Gastrocnemius medialis (tissue), 4 donors: ENCODE data around the gene TAF11L2. TPM values are rescaled to one million over a fixed set of nuclear protein-coding genes. Genes with fewer than 3 reads are reported as not detected.
"Not testable (repeated sequence)": the region's sequence is repeated elsewhere in the genome, so short reads cannot be mapped to it uniquely, and the experiment has no call there.

Experiments used
- ATAC-seq, 2 donors: fragments of 150-250 bp; one replicate each; pipeline ENCODE4 v1.9.1; 2016
- DNase-seq, 2 donors: peaks; one replicate each; pipeline ENCODE4 v3.0.0-alpha.2; 2019
- H3K27ac ChIP-seq, 4 donors: fragments of 200-600 bp; sonication (generic); 1 replicate in 1 of 4; 2 replicates in 3 of 4; pipeline ENCODE4 v1.5.1; 2016 to 2018; ENCODE audit warnings: mild to moderate bottlenecking in 2 of 4, moderate library complexity in 1 of 4
- H3K27me3 ChIP-seq, 3 donors: fragments of 200-600 bp; sonication (generic) in 2 of 3; 1 replicate in 1 of 3; 2 replicates in 2 of 3; pipeline versions ENCODE4 v1.5.1 to v1.6.0; 2016 to 2019; ENCODE audit warnings: mild to moderate bottlenecking in 1 of 3, moderate library complexity in 1 of 3
- H3K36me3 ChIP-seq, 2 donors: fragments of 200-600 bp; sonication (generic) in 1 of 2; one replicate each; pipeline ENCODE4 v1.5.1; 2017 to 2018
- H3K4me1 ChIP-seq, 2 donors: fragments of 200-600 bp; sonication (generic) in 1 of 2; one replicate each; pipeline ENCODE4 v1.5.1; 2016 to 2017; ENCODE audit warnings: mild to moderate bottlenecking in 2 of 2
- H3K4me3 ChIP-seq, 4 donors: fragments of 200-600 bp; sonication (generic) in 3 of 4; 1 replicate in 1 of 4; 2 replicates in 3 of 4; pipeline ENCODE4 v1.5.1; 2016 to 2019; ENCODE audit warnings: mild to moderate bottlenecking in 2 of 4
- H3K9me3 ChIP-seq, 3 donors: fragments of 200-600 bp; sonication (generic) in 2 of 3; 1 replicate in 1 of 3; 2 replicates in 2 of 3; pipeline ENCODE4 v1.5.1; 2016 to 2019
- POLR2A ChIP-seq, 2 donors: fragments of 450-650 bp; IDR thresholded peaks; one replicate each; pipeline ENCODE4 v1.6.1; 2017; ENCODE audit warnings: antibody characterized with exemption in 2 of 2, mild to moderate bottlenecking in 2 of 2, moderate library complexity in 2 of 2
- in situ Hi-C, 4 donors: fragments of 200-750 bp; cut with MboI; loops; one replicate each; pipeline versions ENCODE4 v1.15.0 to v1.8.0; 2017; ENCODE audit warnings: low sequenced_read_pairs in 4 of 4
- intact Hi-C: fragments of 100-400 bp; cut with DNase I; formaldehyde crosslinking; loops from one replicate; pipeline ENCODE4 v1.15.1; 2023; ENCODE audit warnings: low total_unique reads
- total RNA-seq, 4 donors: library from RNA; depleted of rRNA; stranded (reverse); fragments of >200 nt; gene quantifications; one replicate each; pipeline versions ENCODE4 v1.1.0 to v1.2.3, GENCODE V29; 2016
- TF ChIP-seq, protein P1 (sequence below), 5 experiments: fragments of 450-650 bp in 3 of 5; fragments of 200-600 bp in 2 of 5; sonication (generic) in 2 of 5; IDR thresholded peaks in 4 of 5; conservative IDR thresholded peaks in 1 of 5; 1 replicate in 4 of 5; 2 replicates in 1 of 5; pipeline ENCODE4 v1.5.1; 2016 to 2019; ENCODE audit warnings: antibody characterized with exemption in 5 of 5, mild to moderate bottlenecking in 3 of 5, moderate library complexity in 3 of 5

Gene TAF11L2
- total RNA-seq, 4 donors from 2014 or later, result not detected

DNA sequence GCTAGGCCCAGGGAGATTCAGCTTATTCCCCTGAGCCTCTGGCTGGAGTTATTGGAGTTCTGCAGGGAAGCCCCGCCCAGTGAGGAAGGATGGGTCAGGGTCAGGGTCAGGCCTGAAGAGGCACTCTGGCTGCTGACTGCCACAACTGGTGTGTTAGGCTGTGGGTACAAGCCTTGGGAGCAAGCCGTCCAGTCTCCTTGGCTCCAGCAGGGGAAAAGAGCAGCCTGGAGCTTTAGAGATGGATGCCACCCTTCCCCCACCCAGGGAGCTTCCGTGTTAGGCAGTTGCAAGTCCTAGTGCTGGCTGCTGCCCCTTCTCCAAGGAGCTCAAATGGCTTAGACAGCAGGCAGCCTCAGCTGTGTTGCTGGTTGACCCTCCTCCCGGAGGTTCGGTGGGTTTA, 34.4 kb upstream of the TAF11L2 start:
- H3K9me3 ChIP-seq, result no peaks in the 10 kb centered on the region
- intact Hi-C loops, result no loop called here
- H3K27me3 ChIP-seq, result no peaks in the 10 kb centered on the region
- TF ChIP-seq, protein P1, sequence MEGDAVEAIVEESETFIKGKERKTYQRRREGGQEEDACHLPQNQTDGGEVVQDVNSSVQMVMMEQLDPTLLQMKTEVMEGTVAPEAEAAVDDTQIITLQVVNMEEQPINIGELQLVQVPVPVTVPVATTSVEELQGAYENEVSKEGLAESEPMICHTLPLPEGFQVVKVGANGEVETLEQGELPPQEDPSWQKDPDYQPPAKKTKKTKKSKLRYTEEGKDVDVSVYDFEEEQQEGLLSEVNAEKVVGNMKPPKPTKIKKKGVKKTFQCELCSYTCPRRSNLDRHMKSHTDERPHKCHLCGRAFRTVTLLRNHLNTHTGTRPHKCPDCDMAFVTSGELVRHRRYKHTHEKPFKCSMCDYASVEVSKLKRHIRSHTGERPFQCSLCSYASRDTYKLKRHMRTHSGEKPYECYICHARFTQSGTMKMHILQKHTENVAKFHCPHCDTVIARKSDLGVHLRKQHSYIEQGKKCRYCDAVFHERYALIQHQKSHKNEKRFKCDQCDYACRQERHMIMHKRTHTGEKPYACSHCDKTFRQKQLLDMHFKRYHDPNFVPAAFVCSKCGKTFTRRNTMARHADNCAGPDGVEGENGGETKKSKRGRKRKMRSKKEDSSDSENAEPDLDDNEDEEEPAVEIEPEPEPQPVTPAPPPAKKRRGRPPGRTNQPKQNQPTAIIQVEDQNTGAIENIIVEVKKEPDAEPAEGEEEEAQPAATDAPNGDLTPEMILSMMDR (IDR thresholded peaks at IDR 0.05 in 4 of 5, conservative IDR thresholded peaks at IDR 0.05 in 1 of 5), result no peak
- no peak for TF ChIP-seq POLR2A (IDR thresholded peaks at IDR 0.05)
- DNase-seq (no peak), ATAC-seq (no peak)
- in situ Hi-C loops, result no loop called here
- H3K27ac ChIP-seq, result no peak overlapping the region
- H3K4me3 ChIP-seq, result no peak overlapping the region
- no peaks in the 10 kb centered on the region for H3K36me3 ChIP-seq
- no peaks in the 10 kb centered on the region for H3K4me1 ChIP-seq

DNA sequence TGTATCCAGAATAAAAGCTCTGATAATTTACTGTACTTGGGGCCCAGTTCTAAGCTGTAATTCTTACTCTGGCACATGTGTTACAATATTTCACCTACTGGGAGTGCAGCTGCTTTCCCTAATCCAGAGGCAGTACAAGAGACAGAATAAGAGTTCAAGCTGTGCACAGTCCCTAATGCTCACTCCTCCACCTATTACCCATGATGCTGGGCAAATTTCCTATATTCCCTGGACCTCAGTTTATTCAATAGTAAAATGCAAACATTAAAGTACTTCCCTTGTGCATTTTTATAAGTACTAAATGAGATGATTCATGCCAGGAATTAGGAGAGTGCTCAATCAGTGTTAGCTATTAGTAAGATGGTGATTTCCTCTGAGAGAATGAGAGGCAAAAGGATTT, 28.0 kb upstream of the TAF11L2 start:
- in situ Hi-C loops, result no loop called here
- Histone ChIP-seq H3K9me3 (no peaks in the 10 kb centered on the region), H3K27ac (no peak overlapping the region), H3K4me1 (no peaks in the 10 kb centered on the region), H3K27me3 (no peaks in the 10 kb centered on the region), H3K36me3 (no peaks in the 10 kb centered on the region), H3K4me3 (no peak overlapping the region)
- no peak for DNase-seq
- TF ChIP-seq POLR2A (IDR thresholded peaks at IDR 0.05), result no peak
- TF ChIP-seq, protein P1 (IDR thresholded peaks at IDR 0.05 in 4 of 5, conservative IDR thresholded peaks at IDR 0.05 in 1 of 5), result no peak
- intact Hi-C loops, result no loop called here
- no peak for ATAC-seq

DNA sequence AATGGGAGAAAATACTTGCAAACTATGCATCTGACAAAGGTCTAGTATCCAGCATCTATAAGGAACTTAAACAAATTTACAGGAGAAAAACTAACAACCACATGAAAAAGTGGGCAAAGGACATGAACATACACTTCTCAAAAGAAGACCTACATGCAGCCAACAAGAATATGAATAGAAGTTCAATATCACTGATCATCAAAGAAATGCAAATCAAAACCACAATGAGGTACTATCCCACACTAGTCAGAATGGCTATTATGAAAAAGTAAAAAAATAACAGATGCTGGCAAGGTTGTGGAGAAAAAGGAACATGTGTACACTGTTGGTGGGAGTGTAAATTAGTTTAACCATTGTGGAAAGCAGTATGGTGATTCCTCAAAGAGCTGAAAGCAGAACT, 23.0 kb upstream of the TAF11L2 start:
- H3K4me3 ChIP-seq, H3K36me3 ChIP-seq, in situ Hi-C loops, H3K27ac ChIP-seq, ATAC-seq, H3K27me3 ChIP-seq, intact Hi-C loops, H3K9me3 ChIP-seq, H3K4me1 ChIP-seq, DNase-seq: not testable (repeated sequence)

DNA sequence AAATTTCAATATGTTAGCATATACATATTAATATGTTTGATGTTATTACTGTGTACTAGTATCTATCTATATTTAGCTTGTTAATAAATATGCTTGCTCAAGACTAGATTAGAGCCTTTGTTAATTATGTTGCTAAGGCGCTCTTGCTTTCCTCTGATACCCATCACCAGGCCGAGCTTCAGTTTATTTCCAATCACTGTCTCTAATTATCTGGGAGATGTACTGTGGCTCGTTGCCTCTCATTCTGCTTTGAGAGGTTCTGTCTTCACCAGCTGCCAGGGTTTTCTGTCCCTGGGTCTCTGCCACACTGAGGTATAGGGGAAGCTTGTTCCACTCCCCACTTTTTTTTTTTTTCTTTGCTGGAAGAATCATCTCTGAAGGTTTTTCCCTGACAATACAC, 21.0 kb upstream of the TAF11L2 start:
- DNase-seq, result no peak
- Histone ChIP-seq H3K27ac (no peak overlapping the region), H3K27me3 (no peaks in the 10 kb centered on the region), H3K4me3 (no peak overlapping the region), H3K36me3 (no peaks in the 10 kb centered on the region), H3K4me1 (no peaks in the 10 kb centered on the region), H3K9me3 (no peaks in the 10 kb centered on the region)
- intact Hi-C loops, result no loop called here
- in situ Hi-C loops, result no loop called here
- ATAC-seq, result no peak
- no peak for TF ChIP-seq POLR2A (IDR thresholded peaks at IDR 0.05)
- TF ChIP-seq, protein P1 (IDR thresholded peaks at IDR 0.05 in 4 of 5, conservative IDR thresholded peaks at IDR 0.05 in 1 of 5), result no peak

DNA sequence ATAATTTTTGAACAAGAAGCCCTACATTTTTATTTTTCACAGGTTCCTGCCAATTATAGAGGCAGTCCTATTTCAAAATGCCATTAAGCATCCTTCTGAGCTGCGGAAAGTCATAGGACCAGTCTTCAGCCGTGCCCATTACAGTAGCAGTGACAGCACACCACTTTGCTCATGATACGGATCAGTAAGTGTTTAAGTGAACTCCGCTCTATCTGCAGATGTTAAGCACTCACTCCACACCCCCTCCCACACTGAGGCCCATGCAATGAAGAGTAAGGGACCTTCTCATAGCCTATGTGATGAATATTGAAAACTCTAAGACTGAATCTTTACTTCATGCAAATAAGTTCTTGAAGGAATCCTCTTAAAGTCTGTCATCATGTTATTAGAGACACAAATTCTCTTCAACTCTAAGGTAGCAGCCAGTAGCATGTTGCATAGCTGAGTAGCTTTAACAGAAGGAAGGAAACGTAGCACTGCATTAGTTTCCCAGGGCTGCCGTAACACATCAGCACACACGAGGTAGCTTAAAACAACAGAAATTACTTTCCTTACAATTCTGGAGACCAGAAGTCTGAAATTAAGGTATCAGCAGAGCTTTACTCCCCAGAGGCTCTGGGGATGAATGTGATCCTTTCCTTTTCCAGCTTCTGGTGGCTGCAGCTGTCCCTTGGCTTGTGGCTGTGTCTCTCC, 20.3 kb upstream of the TAF11L2 start:
- ATAC-seq (no peak), DNase-seq (no peak)
- no peak overlapping the region for H3K4me3 ChIP-seq
- no peaks in the 10 kb centered on the region for H3K36me3 ChIP-seq
- H3K9me3 ChIP-seq, result no peaks in the 10 kb centered on the region
- in situ Hi-C loops, result no loop called here
- H3K27ac ChIP-seq, result no peak overlapping the region
- H3K27me3 ChIP-seq, result no peaks in the 10 kb centered on the region
- no peaks in the 10 kb centered on the region for H3K4me1 ChIP-seq
- intact Hi-C loops, result no loop called here
- no peak for TF ChIP-seq POLR2A (IDR thresholded peaks at IDR 0.05)
- TF ChIP-seq, protein P1 (IDR thresholded peaks at IDR 0.05 in 4 of 5, conservative IDR thresholded peaks at IDR 0.05 in 1 of 5), result no peak
